ENCODE data around the gene ERI3. TPM values are rescaled to one million over a fixed set of nuclear protein-coding genes. Genes with fewer than 3 reads are reported as not detected.

ERI3 gene
- total and polyA plus RNA-seq, 2 of the 13 experiments (the other 11 are each of a cell fraction or from before 2014, with no cell fraction given), result 35.6 to 35.9 TPM

DNA sequence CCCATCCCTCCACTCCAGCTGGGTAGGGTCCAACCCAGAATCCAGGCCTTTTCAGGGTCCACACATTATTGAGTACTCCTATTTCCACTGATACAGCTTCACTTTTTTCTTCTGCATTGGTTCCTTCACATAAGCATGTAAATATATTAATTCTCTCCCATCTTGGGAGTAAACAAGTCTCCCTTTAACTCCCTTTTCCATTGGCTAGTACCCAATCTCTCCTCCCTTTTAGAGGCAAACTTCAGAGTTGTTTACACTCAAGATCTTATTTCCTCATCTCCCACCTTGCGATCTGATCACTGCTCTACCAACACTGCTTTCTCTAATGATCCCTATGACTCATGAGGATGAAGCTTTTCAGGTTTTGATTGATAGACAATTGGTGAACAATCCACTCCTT is 121.5 kb downstream of the ERI3 start:
- ChIA-PET POLR2A (no interaction called here), CTCF (ENCODE audit: low intra/inter-chr PET ratio, low total read pairs) (no interaction called here)
- in situ Hi-C loops (cut with HindIII; ENCODE audit: extremely low pct_ligation_motif_present, low pct_unique_long_range_greater_than_20kb) (no loop called here), intact Hi-C loops (cut with micrococcal nuclease; ENCODE audit: unreplicated experiment) (no loop called here)
- Histone ChIP-seq H3K4me3 (replicated peaks in 1 of 3; ENCODE audit: insufficient read depth in 1 of 3, low read depth in 2 of 3, low read length in 3 of 3) (no peak overlapping the region), H3K27me3 (ENCODE audit: control insufficient read depth in 1 of 2, insufficient read depth in 2 of 2, low read length in 2 of 2) (no peaks in the 10 kb centered on the region), H3K4me2 (ENCODE audit: low read depth, low read length) (no peak overlapping the region), H3K4me1 (ENCODE audit: insufficient read depth, low read length) (no peaks in the 10 kb centered on the region), H3K27ac (ENCODE audit: extremely low read length, insufficient read depth, low read length) (no peak overlapping the region), H2AFZ (ENCODE audit: low read length) (no peak overlapping the region), H3K79me2 (ENCODE audit: insufficient read depth, low read length) (no peaks in the 10 kb centered on the region), H3K9me3 (ENCODE audit: low read length) (no peaks in the 10 kb centered on the region), H4K20me1 (ENCODE audit: insufficient read depth, low read length) (no peaks in the 10 kb centered on the region), H3K36me3 (replicated peaks in 1 of 2; ENCODE audit: control insufficient read depth in 1 of 2, insufficient read depth in 2 of 2, low read length in 2 of 2) (peaks cover 1 to 7% of the 10 kb centered on the region in 2 experiments; a peak in 3 of 5 replicates), H3K9ac (ENCODE audit: insufficient read depth, low read depth, low read length) (no peak overlapping the region)
- TF ChIP-seq USF2 (IDR thresholded peaks at IDR 0.05; ENCODE audit: low read depth, low read length) (no peak), USF2 (CRISPR knock-in tag; IDR thresholded peaks at IDR 0.05; ENCODE audit: borderline replicate concordance) (no peak), ZNF549 (CRISPR knock-in tag; IDR thresholded peaks at IDR 0.05) (no peak), TARDBP (CRISPR knock-in tag; IDR thresholded peaks at IDR 0.05) (no peak), SNAPC5 (CRISPR knock-in tag; IDR thresholded peaks at IDR 0.05; ENCODE audit: borderline replicate concordance) (no peak), ARID2 (CRISPR knock-in tag; IDR thresholded peaks at IDR 0.05; ENCODE audit: borderline replicate concordance) (no peak), KLF12 (CRISPR knock-in tag; IDR thresholded peaks at IDR 0.05; ENCODE audit: borderline replicate concordance) (no peak), HMGA1 (CRISPR knock-in tag; conservative IDR thresholded peaks at IDR 0.05) (no peak), ZFP36L1 (CRISPR knock-in tag; IDR thresholded peaks at IDR 0.05) (no peak), ZNF597 (CRISPR knock-in tag; IDR thresholded peaks at IDR 0.05) (no peak), FOXK2 (IDR thresholded peaks at IDR 0.05) (no peak), ZNF383 (CRISPR knock-in tag; IDR thresholded peaks at IDR 0.05; ENCODE audit: borderline replicate concordance) (no peak), ZKSCAN5 (CRISPR knock-in tag; IDR thresholded peaks at IDR 0.05) (no peak), ZNF460 (CRISPR knock-in tag; IDR thresholded peaks at IDR 0.05; ENCODE audit: borderline replicate concordance) (no peak), ZNF446 (CRISPR knock-in tag; IDR thresholded peaks at IDR 0.05) (no peak), TAF15 (IDR thresholded peaks at IDR 0.05; ENCODE audit: low read depth, low read length, poor library complexity, severe bottlenecking) (no peak), ZNF329 (CRISPR knock-in tag; IDR thresholded peaks at IDR 0.05; ENCODE audit: low read depth) (no peak), ZNF543 (CRISPR knock-in tag; IDR thresholded peaks at IDR 0.05) (no peak)
- TF ChIP-seq, protein P1, sequence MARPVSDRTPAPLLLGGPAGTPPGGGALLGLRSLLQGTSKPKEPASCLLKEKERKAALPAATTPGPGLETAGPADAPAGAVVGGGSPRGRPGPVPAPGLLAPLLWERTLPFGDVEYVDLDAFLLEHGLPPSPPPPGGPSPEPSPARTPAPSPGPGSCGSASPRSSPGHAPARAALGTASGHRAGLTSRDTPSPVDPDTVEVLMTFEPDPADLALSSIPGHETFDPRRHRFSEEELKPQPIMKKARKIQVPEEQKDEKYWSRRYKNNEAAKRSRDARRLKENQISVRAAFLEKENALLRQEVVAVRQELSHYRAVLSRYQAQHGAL (CRISPR knock-in tag; IDR thresholded peaks at IDR 0.05; ENCODE audit: not compliant biosample characterization), result no peak
- TF ChIP-seq, protein P2, sequence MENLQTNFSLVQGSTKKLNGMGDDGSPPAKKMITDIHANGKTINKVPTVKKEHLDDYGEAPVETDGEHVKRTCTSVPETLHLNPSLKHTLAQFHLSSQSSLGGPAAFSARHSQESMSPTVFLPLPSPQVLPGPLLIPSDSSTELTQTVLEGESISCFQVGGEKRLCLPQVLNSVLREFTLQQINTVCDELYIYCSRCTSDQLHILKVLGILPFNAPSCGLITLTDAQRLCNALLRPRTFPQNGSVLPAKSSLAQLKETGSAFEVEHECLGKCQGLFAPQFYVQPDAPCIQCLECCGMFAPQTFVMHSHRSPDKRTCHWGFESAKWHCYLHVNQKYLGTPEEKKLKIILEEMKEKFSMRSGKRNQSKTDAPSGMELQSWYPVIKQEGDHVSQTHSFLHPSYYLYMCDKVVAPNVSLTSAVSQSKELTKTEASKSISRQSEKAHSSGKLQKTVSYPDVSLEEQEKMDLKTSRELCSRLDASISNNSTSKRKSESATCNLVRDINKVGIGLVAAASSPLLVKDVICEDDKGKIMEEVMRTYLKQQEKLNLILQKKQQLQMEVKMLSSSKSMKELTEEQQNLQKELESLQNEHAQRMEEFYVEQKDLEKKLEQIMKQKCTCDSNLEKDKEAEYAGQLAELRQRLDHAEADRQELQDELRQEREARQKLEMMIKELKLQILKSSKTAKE (CRISPR knock-in tag; IDR thresholded peaks at IDR 0.05; ENCODE audit: borderline replicate concordance), result no peak
- DNase-seq (ENCODE audit: low spot score), result no peak
- no TSS peak for BruUV-seq (replicated peaks)
- no peak for FAIRE-seq
- WGBS (ENCODE audit: low lambda C conversion rate), result 100% methylated on average over 1 of the region's 1 CpG
- ATAC-seq, result no peak
